ENCODE results near the gene WSCD2. TPM values are rescaled to one million over a fixed set of nuclear protein-coding genes. Genes with fewer than 3 reads are reported as not detected.

Gene WSCD2
- polyA plus RNA-seq, 1 of the 3 experiments (the other 2 are of a cell fraction), result 0.03 TPM

GRCh38 chr12:108145011-108145410, 15.9 kb downstream of the WSCD2 start:
- Histone ChIP-seq H3K9ac (no peak overlapping the region), H3K27ac (ENCODE audit: low read depth in 2 of 2, low read length in 1 of 2) (no peak overlapping the region), H3K27me3 (ENCODE audit: insufficient read depth) (no peaks in the 10 kb centered on the region), H3K4me2 (no peak overlapping the region), H3K4me1 (ENCODE audit: control insufficient read depth in 1 of 2, insufficient read depth in 2 of 2, low read depth in 1 of 2, low read length in 1 of 2) (peaks cover 0 to 15% of the 10 kb centered on the region in 2 experiments; a peak in 2 of 4 replicates), H3K36me3 (replicated peaks in 1 of 2; ENCODE audit: control insufficient read depth in 1 of 2, insufficient read depth in 2 of 2, low read length in 1 of 2) (no peaks in the 10 kb centered on the region), H4K20me1 (ENCODE audit: insufficient read depth) (no peaks in the 10 kb centered on the region), H3K9me2 (no peaks in the 10 kb centered on the region), H3K9me3 (no peaks in the 10 kb centered on the region), H2AFZ (ENCODE audit: low read depth) (no peak overlapping the region), H3K79me2 (ENCODE audit: insufficient read depth) (no peaks in the 10 kb centered on the region), H3K4me3 (ENCODE audit: low read depth in 2 of 2, low read length in 1 of 2) (no peak overlapping the region), H3F3A (replicated peaks; ENCODE audit: insufficient read depth) (no peaks in the 10 kb centered on the region)
- 40% methylated on average over 1 of the region's 2 CpGs for WGBS (ENCODE audit: low lambda C conversion rate)
- TF ChIP-seq ELF1 (IDR thresholded peaks at IDR 0.05), result no peak
- TF ChIP-seq NFIC (IDR thresholded peaks at IDR 0.05; ENCODE audit: borderline replicate concordance), result no peak
- no peak for TF ChIP-seq FOSL2 (IDR thresholded peaks at IDR 0.05; ENCODE audit: borderline replicate concordance, low read depth)
- TF ChIP-seq RAD21 (IDR thresholded peaks at IDR 0.05; ENCODE audit: low read length), result no peak
- CTCF ChIA-PET, result interaction anchor here (0.8 to 3.1 kb wide), 7 partner anchors 10 to 152 kb away, joined by 3 to 16 read pairs (median 4); partner anchors contain the start of gene WSCD2
- no peak for DNase-seq
- POLR2A ChIA-PET, result no interaction called here

GRCh38 chr12:108146035-108146893, 17.2 kb downstream of the WSCD2 start:
- no peak overlapping the region for H3K9ac ChIP-seq
- H3K9me2 ChIP-seq, result no peaks in the 10 kb centered on the region
- DNase-seq, result peak; percentile 65
- no peaks in the 10 kb centered on the region for H3K27me3 ChIP-seq (ENCODE audit: insufficient read depth)
- no peak; a peak in 1 of 4 replicates for TF ChIP-seq EP300 (IDR thresholded peaks at IDR 0.05; ENCODE audit: borderline replicate concordance in 1 of 2, low read depth in 1 of 2, low read length in 1 of 2)
- TF ChIP-seq GATA2 (CRISPR knock-in tag; IDR thresholded peaks at IDR 0.05), result peak; percentile 53
- no peak for TF ChIP-seq TCF12 (IDR thresholded peaks at IDR 0.05)
- TF ChIP-seq MXI1 (IDR thresholded peaks at IDR 0.05; ENCODE audit: low read depth, low read length), result no peak; the same call in 1 of the 2 replicates
- 0 out of 2 replicates have a peak, but pooled peaks have one; percentile 31 for TF ChIP-seq RCOR1 (IDR thresholded peaks at IDR 0.05; ENCODE audit: low read length)
- CTCF ChIA-PET, result interaction anchor here (1.1 to 3.1 kb wide), 6 partner anchors 9 to 366 kb away, joined by 3 to 16 read pairs (median 4); partner anchors contain the start of gene WSCD2
- H3K79me2 ChIP-seq (ENCODE audit: insufficient read depth), result no peaks in the 10 kb centered on the region
- no peak overlapping the region for H3K4me3 ChIP-seq (ENCODE audit: low read depth in 2 of 2, low read length in 1 of 2)
- 46% methylated on average over 6 of the region's 6 CpGs for WGBS (ENCODE audit: low lambda C conversion rate)
- H3K4me1 ChIP-seq (ENCODE audit: control insufficient read depth in 1 of 2, insufficient read depth in 2 of 2, low read depth in 1 of 2, low read length in 1 of 2), result peaks cover 0 to 15% of the 10 kb centered on the region in 2 experiments; a peak in 2 of 4 replicates
- POLR2A ChIA-PET, result interaction anchor here (1.3 kb wide), 1 partner anchor 17 kb away, joined by 3 read pairs; the partner anchor contains the start of gene WSCD2
- H2AFZ ChIP-seq (ENCODE audit: low read depth), result no peak overlapping the region
- H3F3A ChIP-seq (replicated peaks; ENCODE audit: insufficient read depth), result no peaks in the 10 kb centered on the region
- no peaks in the 10 kb centered on the region for H3K9me3 ChIP-seq
- no peaks in the 10 kb centered on the region for H3K36me3 ChIP-seq (replicated peaks in 1 of 2; ENCODE audit: control insufficient read depth in 1 of 2, insufficient read depth in 2 of 2, low read length in 1 of 2)
- peak overlapping the region in 1 of 2 experiments; percentile 67; a peak in 2 of 4 replicates for H3K27ac ChIP-seq (ENCODE audit: low read depth in 2 of 2, low read length in 1 of 2)
- H3K4me2 ChIP-seq, result no peak overlapping the region
- no peaks in the 10 kb centered on the region for H4K20me1 ChIP-seq (ENCODE audit: insufficient read depth)

GRCh38 chr12:108147279-108147678, 18.2 kb downstream of the WSCD2 start:
- Histone ChIP-seq H3K36me3 (replicated peaks in 1 of 2; ENCODE audit: control insufficient read depth in 1 of 2, insufficient read depth in 2 of 2, low read length in 1 of 2) (no peaks in the 10 kb centered on the region), H3K79me2 (ENCODE audit: insufficient read depth) (no peaks in the 10 kb centered on the region), H3K4me3 (ENCODE audit: low read depth in 2 of 2, low read length in 1 of 2) (no peak overlapping the region), H3K4me1 (ENCODE audit: control insufficient read depth in 1 of 2, insufficient read depth in 2 of 2, low read depth in 1 of 2, low read length in 1 of 2) (peaks cover 0 to 15% of the 10 kb centered on the region in 2 experiments; a peak in 2 of 4 replicates), H3K9me2 (no peaks in the 10 kb centered on the region), H3K9ac (no peak overlapping the region), H3K27ac (ENCODE audit: low read depth in 2 of 2, low read length in 1 of 2) (no peak overlapping the region), H3K4me2 (no peak overlapping the region), H3K27me3 (ENCODE audit: insufficient read depth) (no peaks in the 10 kb centered on the region), H4K20me1 (ENCODE audit: insufficient read depth) (no peaks in the 10 kb centered on the region), H2AFZ (ENCODE audit: low read depth) (no peak overlapping the region), H3K9me3 (no peaks in the 10 kb centered on the region), H3F3A (replicated peaks; ENCODE audit: insufficient read depth) (no peaks in the 10 kb centered on the region)
- ChIA-PET POLR2A (no interaction called here), CTCF (interaction anchor here (1.8 kb wide), 1 partner anchor 10 kb away, joined by 5 read pairs; no protein-coding TSS in a partner anchor)
- no peak for DNase-seq
- 33% methylated on average over 4 of the region's 5 CpGs for WGBS (ENCODE audit: low lambda C conversion rate)
- TF ChIP-seq RCOR1 (IDR thresholded peaks at IDR 0.05; ENCODE audit: low read length) (no peak), REST (IDR thresholded peaks at IDR 0.05; ENCODE audit: low read depth, low read length) (no peak), FOXJ3 (CRISPR knock-in tag; IDR thresholded peaks at IDR 0.05) (no peak), IRF3 (IDR thresholded peaks at IDR 0.05; ENCODE audit: low read depth, low read length) (no peak), FOSL2 (IDR thresholded peaks at IDR 0.05; ENCODE audit: borderline replicate concordance, low read depth) (no peak), TEAD4 (IDR thresholded peaks at IDR 0.05; ENCODE audit: borderline replicate concordance, insufficient read depth) (no peak), SIN3A (IDR thresholded peaks at IDR 0.05; ENCODE audit: borderline replicate concordance, low read depth, low read length) (no peak), USF1 (IDR thresholded peaks at IDR 0.05; ENCODE audit: borderline replicate concordance, low read depth) (no peak)

Measured in SK-N-SH (cell line).